Progenitor cell of endocrine pancreas (in vitro differentiated cells): ENCODE data around the gene MEIS2. TPM values are rescaled to one million over a fixed set of nuclear protein-coding genes. Genes with fewer than 3 reads are reported as not detected.
A peak's percentile ranks its signal among the peaks of the same experiment; 100 is the strongest.

ENCODE experiments used
- DNase-seq: peaks from one replicate; pipeline ENCODE4 v3.0.0; 2021; ENCODE audit warnings: low spot score; ENCODE audit not compliant: unreplicated experiment
- H3K27ac Mint-ChIP-seq: 2 replicates; pipeline ENCODE4 v1.8.0; 2021; ENCODE audit warnings: mild to moderate bottlenecking, moderate library complexity, mixed read lengths
- H3K27me3 Mint-ChIP-seq: 2 replicates; pipeline ENCODE4 v1.8.0; 2021; ENCODE audit warnings: mixed read lengths
- H3K36me3 Mint-ChIP-seq: 2 replicates; pipeline ENCODE4 v1.8.0; 2022; ENCODE audit warnings: mixed read lengths; ENCODE audit not compliant: insufficient read depth
- H3K4me1 Mint-ChIP-seq: 2 replicates; pipeline ENCODE4 v1.8.0; 2021; ENCODE audit warnings: low read depth, mixed read lengths
- H3K4me3 Mint-ChIP-seq: 2 replicates; pipeline ENCODE4 v1.8.0; 2021; ENCODE audit warnings: low read depth, mild to moderate bottlenecking, moderate library complexity, mixed read lengths
- H3K9me3 Mint-ChIP-seq: 2 replicates; pipeline ENCODE4 v1.8.0; 2021; ENCODE audit warnings: low read depth, mixed read lengths
- CTCF ChIP-seq: fragments of 200-600 bp; sonication (generic); IDR thresholded peaks from one replicate; pipeline ENCODE4 v1.5.0; 2021; ENCODE audit warnings: antibody characterized with exemption, mild to moderate bottlenecking; ENCODE audit not compliant: unreplicated experiment
- total RNA-seq: library from RNA; stranded (reverse); gene quantifications from 2 replicates; pipeline ENCODE4 v1.2.1, GENCODE V29; 2021

MEIS2 gene
- total RNA-seq, 1 donor from 2014 or later = 133 TPM

GRCh38 chr15:37103475-37104423 is 3.4 kb upstream of the MEIS2 start:
- H3K27ac Mint-ChIP-seq = peak overlapping the region; percentile 99
- H3K9me3 Mint-ChIP-seq = no peaks in the 10 kb centered on the region
- H3K27me3 Mint-ChIP-seq = no peaks in the 10 kb centered on the region
- peak overlapping the region; percentile 92 for H3K4me3 Mint-ChIP-seq
- H3K4me1 Mint-ChIP-seq = peaks cover 46% of the 10 kb centered on the region
- TF ChIP-seq CTCF = no peak
- H3K36me3 Mint-ChIP-seq = no peaks in the 10 kb centered on the region
- DNase-seq = no peak

GRCh38 chr15:37103163-37103435 is 2.8 kb upstream of the MEIS2 start:
- H3K27ac Mint-ChIP-seq = peak overlapping the region; percentile 99
- H3K27me3 Mint-ChIP-seq = no peaks in the 10 kb centered on the region
- no peaks in the 10 kb centered on the region for H3K9me3 Mint-ChIP-seq
- H3K36me3 Mint-ChIP-seq = no peaks in the 10 kb centered on the region
- peaks cover 40% of the 10 kb centered on the region for H3K4me1 Mint-ChIP-seq
- TF ChIP-seq CTCF = no peak
- DNase-seq = no peak
- peak overlapping the region; percentile 92 for H3K4me3 Mint-ChIP-seq

GRCh38 chr15:37102305-37103162 is 2.2 kb upstream of the MEIS2 start:
- H3K27ac Mint-ChIP-seq = peak overlapping the region; percentile 99
- DNase-seq = peak; percentile 25
- no peaks in the 10 kb centered on the region for H3K36me3 Mint-ChIP-seq
- no peaks in the 10 kb centered on the region for H3K27me3 Mint-ChIP-seq
- peaks cover 35% of the 10 kb centered on the region for H3K4me1 Mint-ChIP-seq
- TF ChIP-seq CTCF = no peak
- H3K9me3 Mint-ChIP-seq = no peaks in the 10 kb centered on the region
- peak overlapping the region; percentile 92 for H3K4me3 Mint-ChIP-seq

GRCh38 chr15:37101980-37102304 is 1.6 kb upstream of the MEIS2 start:
- peaks cover 34% of the 10 kb centered on the region for H3K4me1 Mint-ChIP-seq
- H3K27ac Mint-ChIP-seq = peak overlapping the region; percentile 99
- H3K36me3 Mint-ChIP-seq = peaks cover 3% of the 10 kb centered on the region

More at GRCh38 chr15:37101980-37102304, 1.6 kb upstream of the MEIS2 start:
- no peak for DNase-seq
- Mint-ChIP-seq H3K27me3 (no peaks in the 10 kb centered on the region), H3K9me3 (no peaks in the 10 kb centered on the region), H3K4me3 (peak overlapping the region; percentile 92)
- no peak for TF ChIP-seq CTCF
